Nephron (organoid): ENCODE measurements around the gene HAPLN3.

ENCODE experiments used
- H3K27ac Mint-ChIP-seq, 3 experiments: 2 replicates each; pipeline ENCODE4 v1.8.0; 2020; ENCODE audit warnings: mixed read lengths in 3 of 3, mild to moderate bottlenecking in 2 of 3, moderate library complexity in 1 of 3
- H3K27me3 Mint-ChIP-seq: 2 replicates; pipeline ENCODE4 v1.8.0; 2021; ENCODE audit warnings: low read depth, mild to moderate bottlenecking, moderate library complexity, mixed read lengths
- H3K36me3 Mint-ChIP-seq: 2 replicates; pipeline ENCODE4 v1.8.0; 2020; ENCODE audit warnings: low read depth, mixed read lengths
- H3K4me1 Mint-ChIP-seq: 2 replicates; pipeline ENCODE4 v1.8.0; 2020; ENCODE audit warnings: mixed read lengths
- H3K4me3 Mint-ChIP-seq, 3 experiments: 2 replicates each; pipeline ENCODE4 v1.8.0; 2020; ENCODE audit warnings: mild to moderate bottlenecking in 3 of 3, mixed read lengths in 3 of 3, moderate library complexity in 2 of 3
- H3K9me3 Mint-ChIP-seq: 2 replicates; pipeline ENCODE4 v1.8.0; 2020; ENCODE audit warnings: mixed read lengths
- CTCF ChIP-seq, 3 experiments: fragments of 200-600 bp; sonication (generic); IDR thresholded peaks; one replicate each; pipeline ENCODE4 v1.5.0; 2021; ENCODE audit warnings: antibody characterized with exemption in 3 of 3; ENCODE audit not compliant: unreplicated experiment in 3 of 3

The HAPLN3 gene

GRCh38 chr15:88887068-88887580, 8.2 kb downstream of the HAPLN3 start:
- TF ChIP-seq CTCF (IDR thresholded peaks at IDR 0.05; ENCODE audit: unreplicated experiment in 3 of 3): no peak
- H3K9me3 Mint-ChIP-seq: no peaks in the 10 kb centered on the region
- no peak overlapping the region for H3K27ac Mint-ChIP-seq
- H3K4me1 Mint-ChIP-seq: no peaks in the 10 kb centered on the region
- no peak overlapping the region for H3K4me3 Mint-ChIP-seq
- H3K27me3 Mint-ChIP-seq: peaks cover 12% of the 10 kb centered on the region
- H3K36me3 Mint-ChIP-seq: no peaks in the 10 kb centered on the region

GRCh38 chr15:88882785-88883184, 12.6 kb downstream of the HAPLN3 start:
- Mint-ChIP-seq H3K4me3 (no peak overlapping the region), H3K4me1 (no peaks in the 10 kb centered on the region), H3K27me3 (peaks cover 4% of the 10 kb centered on the region), H3K9me3 (no peaks in the 10 kb centered on the region), H3K27ac (no peak overlapping the region), H3K36me3 (no peaks in the 10 kb centered on the region)
- no peak for TF ChIP-seq CTCF (IDR thresholded peaks at IDR 0.05; ENCODE audit: unreplicated experiment in 3 of 3)

- Mint-ChIP-seq H3K4me3 (no peak overlapping the region), H3K27me3 (peaks cover 4% of the 10 kb centered on the region), H3K36me3 (no peaks in the 10 kb centered on the region), H3K27ac (no peak overlapping the region), H3K4me1 (no peaks in the 10 kb centered on the region), H3K9me3 (no peaks in the 10 kb centered on the region)
- no peak for TF ChIP-seq CTCF (IDR thresholded peaks at IDR 0.05; ENCODE audit: unreplicated experiment in 3 of 3)
These were observed 13.6 kb downstream of the HAPLN3 start for GRCh38 chr15:88881775-88882174.

GRCh38 chr15:88880944-88881740, 14.2 kb downstream of the HAPLN3 start:
- H3K27ac Mint-ChIP-seq: no peak overlapping the region
- no peaks in the 10 kb centered on the region for H3K4me1 Mint-ChIP-seq
- H3K4me3 Mint-ChIP-seq: no peak overlapping the region
- H3K27me3 Mint-ChIP-seq: peaks cover 9% of the 10 kb centered on the region
- TF ChIP-seq CTCF (IDR thresholded peaks at IDR 0.05; ENCODE audit: unreplicated experiment in 3 of 3): no peak
- no peaks in the 10 kb centered on the region for H3K36me3 Mint-ChIP-seq
- no peaks in the 10 kb centered on the region for H3K9me3 Mint-ChIP-seq

- Mint-ChIP-seq H3K36me3 (no peaks in the 10 kb centered on the region), H3K4me1 (peaks cover 6% of the 10 kb centered on the region), H3K9me3 (no peaks in the 10 kb centered on the region), H3K4me3 (no peak overlapping the region), H3K27ac (no peak overlapping the region), H3K27me3 (peaks cover 15% of the 10 kb centered on the region)
- peak; percentile 42 to 62 (median 47) for TF ChIP-seq CTCF (IDR thresholded peaks at IDR 0.05; ENCODE audit: unreplicated experiment in 3 of 3)
These were observed 16.6 kb downstream of the HAPLN3 start for GRCh38 chr15:88878720-88879184.

- Mint-ChIP-seq H3K4me3 (no peak overlapping the region), H3K9me3 (no peaks in the 10 kb centered on the region), H3K27me3 (peaks cover 15% of the 10 kb centered on the region), H3K27ac (no peak overlapping the region), H3K4me1 (peaks cover 6% of the 10 kb centered on the region), H3K36me3 (no peaks in the 10 kb centered on the region)
- TF ChIP-seq CTCF (IDR thresholded peaks at IDR 0.05; ENCODE audit: unreplicated experiment in 3 of 3): no peak
These were observed 17.4 kb downstream of the HAPLN3 start for GRCh38 chr15:88877906-88878305.
